ENCODE measurements around the gene ZNF502. TPM values are rescaled to one million over a fixed set of nuclear protein-coding genes. Genes with fewer than 3 reads are reported as not detected.

Gene ZNF502
- total RNA-seq, 1 donor from 2014 or later, result 4.4 TPM

Other genes starting within 250 kb of the ZNF502 start
- 8.8 TPM for gene ZNF445, start 235.0 kb upstream of the ZNF502 start, total RNA-seq
- 2.7 TPM for gene ZKSCAN7, start 157.5 kb upstream of the ZNF502 start, total RNA-seq
- 0.98 TPM for gene ZNF660, start 127.7 kb upstream of the ZNF502 start, total RNA-seq
- gene ZNF197, start 87.6 kb upstream of the ZNF502 start, total RNA-seq, result 17.9 TPM
- gene ZNF35, start 63.9 kb upstream of the ZNF502 start, total RNA-seq, result 9.3 TPM
- gene ZNF501, start 17.0 kb downstream of the ZNF502 start, total RNA-seq, result 2.7 TPM
- 14.0 TPM for gene KIAA1143, start 49.0 kb downstream of the ZNF502 start, total RNA-seq
- gene KIF15, start 49.1 kb downstream of the ZNF502 start, total RNA-seq, result 2.2 TPM
- 10.8 TPM for gene TMEM42, start 149.3 kb downstream of the ZNF502 start, total RNA-seq
- not detected for gene TGM4, start 161.9 kb downstream of the ZNF502 start, total RNA-seq